Glomerular endothelial cell (primary cell): Measurements from ENCODE around the gene DLGAP4. TPM values are rescaled to one million over a fixed set of nuclear protein-coding genes. Genes with fewer than 3 reads are reported as not detected.

Experiments
- DNase-seq: peaks from one replicate; pipeline ENCODE4 v3.0.0-alpha.2; 2011; ENCODE audit warnings: low read depth, low spot score; ENCODE audit errors: extremely low read depth
- total RNA-seq: library from RNA; depleted of rRNA; stranded (reverse); fragments of >200 nt; gene quantifications from 2 replicates; pipeline ENCODE4 v1.2.3, GENCODE V29; 2015

DLGAP4 gene
- total RNA-seq, 1 donor from 2014 or later: 125 TPM

- DNase-seq: no peak
Measured at GRCh38 chr20:36399969-36400545, 93.9 kb downstream of the DLGAP4 start.

DNA sequence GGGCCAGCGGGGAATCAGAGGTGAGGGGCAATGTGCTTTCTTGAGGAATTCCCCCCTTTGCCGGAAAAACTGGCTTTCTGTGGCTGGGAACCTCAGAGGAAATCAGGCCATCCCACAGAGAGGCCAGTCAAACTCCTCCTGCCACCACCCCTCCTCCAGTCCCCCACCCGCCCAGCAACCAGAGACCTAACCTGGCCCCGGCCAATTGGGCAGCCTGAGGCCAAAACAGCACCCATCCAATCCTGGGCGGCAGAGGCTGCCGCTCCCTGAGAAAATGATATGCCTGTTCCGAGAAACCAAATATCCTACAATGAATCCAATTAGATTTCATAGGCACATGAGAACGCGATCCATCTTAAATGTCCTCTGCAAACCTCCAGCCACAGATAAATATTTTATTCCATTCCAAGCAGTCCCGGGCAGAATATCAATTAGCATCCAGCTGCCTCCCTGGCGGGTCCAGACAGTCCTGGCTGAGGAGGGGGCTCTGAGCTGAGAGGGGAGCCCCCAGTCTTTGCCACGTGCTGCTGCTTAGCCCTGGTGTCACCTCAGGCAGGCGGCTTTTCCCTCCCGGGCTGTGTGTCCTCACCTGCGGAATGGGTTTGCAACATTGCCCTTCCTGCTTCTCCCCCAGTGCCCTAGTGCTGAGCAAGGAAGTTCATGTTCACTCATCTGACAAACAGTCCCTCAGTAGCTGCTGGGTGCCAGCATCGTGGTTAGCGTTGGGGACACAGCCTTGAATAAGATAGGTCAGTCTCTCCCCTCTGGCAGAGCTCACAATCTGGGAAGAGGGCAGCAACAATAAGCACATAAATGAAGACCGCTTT is 95.0 kb downstream of the DLGAP4 start:
- no peak for DNase-seq

DNA sequence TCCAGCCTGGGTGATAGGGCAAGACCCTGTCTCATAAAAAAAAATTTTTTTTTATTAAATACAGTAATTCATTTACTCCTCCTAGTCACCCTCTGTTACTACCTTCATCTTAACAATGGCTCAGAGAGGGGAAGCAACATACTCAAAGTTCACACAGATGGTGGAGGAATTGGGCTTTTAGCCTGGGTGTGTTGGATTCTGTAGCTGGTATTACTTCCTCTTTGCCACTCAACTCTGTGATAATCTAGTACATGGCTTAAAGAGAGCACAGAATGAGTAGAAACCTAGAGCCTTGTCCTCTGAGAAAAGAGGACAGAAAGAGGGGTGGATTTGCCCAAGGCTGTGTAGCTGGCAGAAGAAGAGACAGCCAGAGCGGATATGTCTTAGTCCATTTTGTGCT is 96.6 kb downstream of the DLGAP4 start:
- no peak for DNase-seq

GRCh38 chr20:36404435-36404978 is 98.4 kb downstream of the DLGAP4 start:
- no peak for DNase-seq

- no peak for DNase-seq
Measured at GRCh38 chr20:36405255-36405654, 99.1 kb downstream of the DLGAP4 start.

- DNase-seq: no peak
Measured at GRCh38 chr20:36407199-36407733, 101.1 kb downstream of the DLGAP4 start.

DNA sequence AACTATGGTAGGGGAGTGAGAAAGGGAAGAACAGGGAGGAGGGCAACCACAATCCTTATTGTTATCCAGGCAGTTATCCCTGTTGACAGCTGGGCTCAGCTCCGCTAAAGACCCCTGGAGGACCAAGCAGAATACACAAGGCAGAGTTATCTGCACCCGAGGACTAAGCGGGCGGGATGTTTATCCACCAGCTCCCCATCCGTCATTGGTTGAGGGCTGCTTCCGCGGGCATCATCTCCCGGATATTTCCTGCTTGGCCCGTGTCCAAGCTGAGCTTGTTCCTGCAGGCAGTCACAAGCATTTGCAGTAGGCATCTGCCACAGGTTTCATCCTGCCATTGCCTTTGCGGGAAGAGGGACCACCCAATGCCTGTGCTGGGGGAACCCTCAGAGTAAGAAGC is 102.1 kb downstream of the DLGAP4 start:
- no peak for DNase-seq

DNA sequence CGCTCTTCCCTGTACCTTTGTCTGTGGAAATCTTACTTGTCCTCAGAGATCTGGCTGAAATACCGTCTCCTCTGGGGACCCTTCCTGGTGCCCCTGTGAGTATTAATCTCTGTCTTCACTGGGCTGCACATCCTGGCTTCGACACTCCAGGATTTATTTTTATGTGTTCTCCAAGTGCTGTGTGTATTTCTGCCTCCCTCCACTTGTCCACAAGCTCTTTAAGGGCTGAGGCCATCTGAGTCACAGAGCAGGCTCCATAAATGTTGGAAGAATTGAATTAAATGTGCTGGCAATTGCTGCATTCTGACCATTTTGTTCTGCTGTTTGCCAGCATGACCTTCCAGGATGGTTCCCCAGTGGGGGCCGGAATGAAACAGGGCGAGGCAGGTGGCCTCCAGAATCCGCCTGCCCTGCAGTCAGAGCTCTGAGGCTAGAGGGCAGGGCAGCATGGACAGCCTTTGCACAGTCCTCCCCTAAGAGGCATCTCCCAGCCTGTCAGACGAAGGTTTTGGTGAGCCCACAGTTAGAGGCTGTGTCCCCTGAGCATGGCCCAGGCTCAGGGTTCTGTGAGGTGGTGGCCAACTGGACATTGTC is 105.8 kb downstream of the DLGAP4 start:
- no peak for DNase-seq

DNA sequence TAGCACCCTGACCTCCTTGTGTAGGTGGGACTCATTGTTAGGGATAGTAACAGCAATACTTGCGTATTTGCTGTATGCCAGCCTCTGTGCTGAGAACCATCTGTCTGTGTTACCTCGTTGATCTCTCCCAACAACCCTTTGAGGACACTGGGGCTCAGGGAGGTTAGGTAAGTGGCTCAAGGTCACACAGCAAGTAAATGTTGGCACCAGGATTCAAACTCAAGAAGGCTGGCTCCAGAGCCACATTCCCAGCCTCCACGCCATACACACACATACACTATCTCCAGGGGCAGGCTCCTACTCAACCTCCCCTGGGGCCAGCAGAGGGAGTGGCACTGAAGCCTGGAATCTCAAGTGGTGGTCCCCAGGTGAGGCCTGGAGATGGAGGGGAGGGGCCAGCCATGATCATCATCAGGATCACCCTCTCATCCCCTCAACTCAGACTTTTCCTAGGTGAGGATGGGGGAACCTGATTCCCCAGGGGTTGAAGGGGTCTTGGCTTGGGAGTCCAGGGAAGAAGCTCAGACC is 109.4 kb downstream of the DLGAP4 start:
- no peak for DNase-seq

DNA sequence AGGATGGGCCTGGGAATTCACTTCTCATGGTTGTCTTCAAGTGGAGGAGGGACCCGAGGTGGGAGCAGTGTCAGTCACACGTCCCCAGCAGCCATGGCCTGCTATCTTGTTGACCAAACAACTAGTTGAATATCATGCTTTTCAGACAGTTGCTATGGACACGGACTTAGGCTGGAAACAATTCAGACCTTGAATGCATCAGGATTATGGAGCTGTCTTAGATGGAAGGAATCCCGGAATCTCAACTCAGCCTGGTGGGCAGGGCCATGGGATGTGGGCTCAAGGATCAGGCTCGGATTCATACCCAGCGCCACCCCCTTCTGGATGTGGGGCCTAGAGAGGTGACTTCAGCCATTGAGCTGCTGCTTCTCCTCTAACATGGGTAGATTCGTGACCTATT is 112.6 kb downstream of the DLGAP4 start:
- DNase-seq: no peak

DNA sequence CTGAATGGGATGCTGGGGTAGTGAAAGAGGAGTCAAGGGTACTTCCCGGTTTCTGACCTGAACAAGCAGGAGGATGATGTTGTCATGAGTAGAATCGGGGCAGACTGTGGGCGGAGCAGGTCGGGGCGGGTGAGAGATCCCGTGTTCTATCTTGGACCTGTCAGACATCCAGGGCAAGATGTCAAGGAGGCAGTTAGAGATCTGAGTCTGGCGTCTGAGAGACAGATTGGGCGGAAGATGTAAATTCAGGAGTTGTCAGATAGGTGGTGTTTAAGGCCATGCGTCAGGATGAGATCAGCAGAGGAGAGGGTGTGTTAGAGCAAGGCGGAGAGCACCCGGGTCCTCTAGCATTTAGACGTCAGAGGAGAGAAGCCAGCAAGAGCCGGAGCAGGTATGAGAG is 115.5 kb downstream of the DLGAP4 start:
- DNase-seq: no peak

DNA sequence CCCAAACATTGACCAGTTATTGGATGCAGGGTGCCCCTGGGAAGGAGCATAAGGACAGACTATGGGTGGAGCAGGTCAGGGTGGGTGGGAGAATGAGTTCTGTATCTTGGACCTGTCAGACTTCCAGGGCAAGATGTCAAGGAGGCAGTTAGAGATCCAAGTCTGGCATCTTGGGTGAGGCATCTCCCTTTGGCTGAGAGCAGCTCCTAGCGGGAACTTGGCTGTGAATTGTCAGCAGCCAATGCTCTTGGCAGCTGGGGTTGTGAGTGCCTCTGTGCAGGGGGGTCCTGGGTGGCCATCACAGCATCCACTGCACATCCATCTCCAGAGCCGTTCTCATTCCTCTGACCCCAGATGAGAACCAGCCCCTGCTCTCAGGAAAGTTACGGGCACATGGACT is 118.2 kb downstream of the DLGAP4 start:
- no peak for DNase-seq

GRCh38 chr20:36425166-36425565 is 119.0 kb downstream of the DLGAP4 start:
- DNase-seq: no peak

GRCh38 chr20:36431604-36432003 is 125.5 kb downstream of the DLGAP4 start:
- no peak for DNase-seq

- DNase-seq: no peak
Measured at GRCh38 chr20:36432096-36432495, 126.0 kb downstream of the DLGAP4 start.

DNA sequence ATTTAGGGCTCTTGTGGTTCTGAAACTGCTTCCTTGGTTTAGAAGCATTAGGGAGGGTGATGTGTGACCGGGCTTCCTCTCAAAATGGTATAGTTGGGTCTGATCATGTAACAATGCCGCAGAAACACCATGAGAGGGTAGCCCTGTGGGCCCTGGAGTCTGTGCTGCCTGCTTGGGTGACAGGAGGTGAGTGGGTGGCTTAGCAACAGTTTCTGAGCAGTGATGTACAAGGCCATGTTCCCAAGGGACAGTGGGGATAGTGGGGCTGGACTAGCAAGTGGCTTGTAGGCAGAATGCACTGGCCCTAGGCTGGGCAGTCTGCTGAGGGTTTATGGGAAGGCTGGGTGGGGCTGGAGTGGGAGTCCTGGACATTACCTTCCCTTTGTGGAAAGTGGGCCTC is 128.2 kb downstream of the DLGAP4 start:
- no peak for DNase-seq

DNA sequence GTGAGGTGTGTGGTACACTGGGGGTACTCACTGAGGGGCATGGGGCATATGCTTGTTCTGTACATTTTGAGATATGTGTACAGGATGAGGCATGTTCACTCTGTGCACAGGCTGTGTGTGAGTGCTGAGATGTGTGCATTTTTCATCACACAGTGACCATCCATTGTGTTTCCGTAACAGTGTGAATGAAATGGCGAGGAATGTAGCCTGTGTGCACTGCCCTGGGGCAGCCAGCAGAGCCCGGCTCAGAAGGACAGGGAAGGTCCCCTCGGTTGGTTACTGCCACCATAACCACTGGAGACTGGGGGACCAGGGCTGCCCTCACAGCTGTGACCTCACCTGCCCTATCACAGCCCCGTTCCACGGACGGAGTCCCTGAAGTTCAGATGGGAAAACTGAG is 129.0 kb downstream of the DLGAP4 start:
- no peak for DNase-seq

- DNase-seq: no peak
Measured at GRCh38 chr20:36435592-36436541, 129.7 kb downstream of the DLGAP4 start.

DNA sequence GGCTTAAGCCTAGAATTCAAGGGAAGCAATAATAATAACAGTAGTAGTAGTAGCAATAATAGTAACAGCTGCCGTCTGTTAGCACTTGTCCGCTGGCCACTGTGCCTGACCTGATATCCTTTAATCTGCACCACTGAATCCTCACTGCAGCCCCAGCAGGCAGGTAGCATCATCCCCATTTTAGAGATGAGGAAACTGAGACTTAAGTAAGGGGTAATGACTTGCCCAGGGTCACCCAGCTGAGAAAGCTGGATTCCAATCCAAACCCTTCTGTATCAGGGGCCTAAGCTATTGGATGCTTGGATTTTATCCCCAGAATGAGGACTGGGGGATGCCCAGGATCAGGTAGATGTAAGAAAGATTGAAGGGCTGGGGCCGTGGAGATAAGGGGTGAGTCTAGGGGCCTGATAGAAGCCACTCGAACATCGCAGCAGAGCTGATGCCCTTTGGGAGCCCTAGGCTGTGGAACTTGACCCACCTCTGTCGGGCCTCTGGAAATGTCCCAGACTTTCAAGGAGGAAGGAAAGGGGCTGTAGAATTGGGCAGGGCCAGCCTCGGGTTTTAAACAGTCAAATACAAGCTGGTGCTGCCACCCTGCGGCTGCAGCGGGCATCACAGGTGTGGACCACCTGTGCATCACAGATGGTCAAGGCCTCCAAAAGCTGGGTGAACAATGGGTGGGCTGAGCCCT is 133.0 kb downstream of the DLGAP4 start:
- no peak for DNase-seq

GRCh38 chr20:36439731-36440072 is 133.6 kb downstream of the DLGAP4 start:
- DNase-seq: no peak
